SW 1271 (cell line): ENCODE data around the gene CEP112.

Source experiments
- DNase-seq, 2 experiments: peaks; one replicate each; lab custom pipeline; 2025; lab: John Stamatoyannopoulos, UW

CEP112 gene

DNA sequence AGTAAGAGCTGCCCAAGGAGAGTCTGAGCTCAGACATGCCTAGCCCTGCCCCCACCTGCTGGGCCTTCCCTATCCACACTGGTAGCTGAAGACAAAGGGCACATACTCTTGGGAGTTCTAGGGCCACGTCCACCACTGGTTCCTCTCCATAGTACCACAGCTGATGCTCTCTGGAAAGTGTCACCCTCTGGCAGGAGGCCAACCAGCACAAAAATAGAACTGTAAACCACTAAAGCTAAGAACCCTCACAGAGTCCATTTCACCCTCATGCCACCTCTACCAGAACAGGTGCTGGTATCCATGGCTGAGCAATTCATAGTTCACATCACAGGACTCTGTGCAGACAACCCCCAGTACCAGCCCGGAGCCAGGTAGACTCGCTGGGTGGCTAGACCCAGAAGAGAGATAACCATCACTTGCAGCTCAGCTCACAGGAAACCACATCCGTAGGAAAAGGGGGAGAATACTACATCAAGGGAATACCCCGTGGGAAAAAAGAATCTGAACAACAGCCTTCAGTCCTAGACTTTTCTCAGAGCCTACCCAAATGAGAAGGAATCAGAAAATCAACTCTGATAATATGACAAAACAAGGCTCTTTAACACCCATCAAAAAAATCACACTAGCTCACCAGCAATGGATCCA is 115.3 kb downstream of the CEP112 start:
- DNase-seq = no peak

DNA sequence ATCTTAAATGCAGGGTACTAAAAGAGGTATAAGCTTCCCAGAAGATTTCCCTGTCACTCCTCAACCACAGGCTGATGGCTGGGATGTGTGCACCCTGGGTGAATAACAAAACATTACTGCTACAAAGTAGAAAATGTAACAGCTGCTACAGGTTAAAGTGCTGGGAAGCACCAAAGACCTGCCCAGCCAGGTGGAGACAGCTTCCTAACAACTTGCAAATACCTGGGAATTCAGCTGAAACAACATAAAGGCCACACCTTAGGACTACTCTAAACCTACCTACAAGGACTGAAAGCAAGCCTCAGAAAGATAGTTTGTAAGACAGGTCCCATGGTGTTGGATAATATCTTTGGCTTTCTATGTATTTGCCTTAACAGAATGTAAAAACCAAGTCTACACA is 118.5 kb downstream of the CEP112 start:
- DNase-seq = no peak

DNA sequence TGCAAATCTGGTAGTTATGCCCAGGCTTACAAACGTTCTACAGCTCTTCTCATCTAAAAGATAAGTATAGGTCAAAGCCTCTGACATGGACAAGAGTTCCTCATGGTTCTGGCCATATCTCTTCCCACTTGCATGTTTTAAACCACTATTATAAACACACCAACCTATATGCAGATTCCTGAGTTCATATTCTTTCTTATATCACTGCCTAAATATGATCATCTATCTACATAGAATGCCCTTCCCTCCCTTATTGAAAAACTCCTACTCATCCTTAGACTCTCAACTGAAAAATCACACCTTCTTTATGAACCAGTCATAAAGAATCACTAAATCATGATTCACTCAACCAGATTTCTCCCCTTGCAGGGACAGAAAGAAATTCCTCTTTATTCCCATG is 128.2 kb downstream of the CEP112 start:
- DNase-seq = no peak

DNA sequence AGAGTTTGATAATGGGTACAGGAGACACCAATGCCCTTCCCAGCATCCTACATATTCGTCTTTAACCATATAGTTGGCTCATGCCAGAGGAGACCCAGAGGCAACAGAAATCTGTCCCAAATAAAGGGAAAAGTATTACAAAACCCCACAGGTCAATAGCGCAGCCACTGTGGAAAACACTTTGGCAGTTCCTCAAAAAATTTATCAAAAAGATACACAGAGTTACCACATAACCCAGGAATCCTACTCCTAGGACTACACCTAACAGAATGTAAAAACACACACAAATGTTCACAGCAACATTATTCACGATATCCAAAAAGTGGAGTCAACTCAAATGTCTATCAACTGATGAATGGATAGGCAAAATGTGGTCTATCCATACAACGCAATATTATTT is 135.8 kb downstream of the CEP112 start:
- DNase-seq = no peak

DNA sequence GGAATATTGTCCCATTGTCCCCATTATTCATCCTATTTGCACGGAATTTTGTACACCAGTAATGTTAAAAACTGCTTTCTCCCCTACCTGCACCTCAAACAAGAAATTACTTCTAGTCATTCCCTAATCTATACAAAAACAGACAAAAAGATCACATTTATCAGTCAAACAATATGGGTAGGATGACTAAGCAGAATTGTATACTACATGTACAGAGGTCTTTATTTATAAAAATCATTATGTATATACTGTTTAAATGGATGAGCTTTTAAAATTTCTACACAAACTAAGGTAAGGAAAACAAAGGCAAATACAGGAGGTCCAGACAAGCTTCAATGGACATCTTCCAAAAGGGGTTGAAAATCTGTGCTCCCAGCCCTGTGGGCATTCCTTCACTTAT is 137.7 kb downstream of the CEP112 start:
- DNase-seq = no peak

DNA sequence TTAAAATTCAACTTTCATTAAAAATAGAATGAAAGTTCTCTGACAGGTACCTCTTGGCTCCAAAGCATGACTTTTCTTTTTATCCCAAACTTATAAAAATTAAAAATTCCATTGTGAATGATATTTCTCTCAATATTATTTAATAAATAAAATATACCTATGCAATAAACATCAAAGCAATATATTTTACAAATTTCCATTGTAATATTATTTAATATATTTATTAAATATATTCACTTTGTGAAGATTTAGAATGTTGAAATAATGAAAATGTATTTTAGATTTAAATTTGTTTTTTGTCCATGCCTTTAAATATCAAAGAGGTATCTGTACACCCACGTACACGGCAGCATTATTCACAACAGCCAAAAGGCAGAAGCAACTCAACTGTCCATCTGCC is 147.8 kb downstream of the CEP112 start:
- DNase-seq = no peak

DNA sequence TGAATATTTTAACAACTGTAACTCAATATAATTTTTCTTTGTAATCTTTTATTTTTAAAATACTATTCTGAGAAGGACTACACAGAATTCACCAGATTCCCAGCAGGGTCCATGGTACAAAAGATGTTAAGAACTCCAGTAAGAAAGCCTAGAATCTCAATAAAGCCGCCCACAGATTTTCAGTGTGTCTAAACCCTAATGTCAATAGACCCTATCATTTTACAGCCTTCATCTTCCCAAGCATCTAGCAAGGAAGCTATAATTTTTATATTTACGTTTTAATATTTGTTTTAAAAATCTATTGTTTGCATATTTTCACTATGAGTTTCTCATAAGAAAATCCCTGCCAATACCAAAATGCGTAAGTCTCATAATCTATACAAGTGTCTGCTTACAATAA is 148.5 kb downstream of the CEP112 start:
- no peak for DNase-seq

DNA sequence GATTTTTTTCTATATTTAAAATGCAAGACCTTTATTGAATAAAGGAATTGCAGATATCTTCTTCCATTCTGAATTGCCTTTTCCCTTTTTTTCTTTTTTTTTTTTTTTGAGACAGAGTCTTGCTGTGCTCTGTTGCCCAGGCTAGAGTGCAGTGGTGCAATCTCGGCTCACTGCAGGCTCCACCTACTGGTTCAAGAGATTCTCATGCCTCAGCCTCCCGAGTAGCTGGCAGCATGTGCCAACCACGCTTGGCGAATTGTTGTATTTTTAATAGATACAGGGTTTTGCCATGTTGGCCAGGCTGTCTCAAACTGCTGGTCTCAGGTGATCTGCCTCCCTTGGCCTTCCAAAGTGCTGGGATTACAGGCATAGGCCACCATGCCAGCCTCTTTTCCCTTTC is 151.5 kb downstream of the CEP112 start:
- no peak for DNase-seq

DNA sequence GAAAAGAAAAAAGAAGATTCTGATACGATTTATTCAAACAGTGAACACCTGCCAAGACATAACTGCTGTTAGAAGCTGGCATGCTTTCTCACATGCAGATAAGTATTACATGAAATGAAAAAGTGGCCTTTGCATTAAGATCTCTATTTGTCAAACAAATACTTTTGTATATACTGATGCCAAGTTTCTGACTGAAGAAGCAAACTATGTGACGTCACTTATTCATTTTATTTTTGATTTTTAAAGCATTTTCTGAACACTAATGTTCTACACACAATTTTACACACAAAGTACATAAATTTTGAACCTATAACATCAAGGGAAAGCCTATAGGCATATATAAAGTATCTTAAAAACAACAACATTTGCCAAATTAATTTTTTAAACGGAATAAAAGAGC is 153.8 kb downstream of the CEP112 start:
- DNase-seq = no peak

DNA sequence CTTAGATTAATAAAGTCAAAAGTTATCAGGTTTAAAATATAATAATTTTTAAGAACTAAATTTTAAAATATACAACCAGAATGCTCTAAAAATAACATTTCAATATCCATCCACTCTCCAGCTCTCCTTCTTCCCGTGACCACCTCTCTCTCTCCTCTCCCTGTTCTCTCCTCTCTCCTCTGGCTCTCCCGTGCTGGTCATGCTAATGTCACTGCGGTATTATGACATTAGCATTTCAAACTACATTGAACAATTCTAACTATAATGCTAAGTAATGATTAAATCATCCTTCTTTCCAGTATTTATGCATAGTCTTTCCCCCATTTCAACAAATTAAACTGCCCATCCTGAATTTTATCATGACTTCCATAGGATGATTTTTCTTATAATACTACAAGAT is 154.7 kb downstream of the CEP112 start:
- DNase-seq = no peak

DNA sequence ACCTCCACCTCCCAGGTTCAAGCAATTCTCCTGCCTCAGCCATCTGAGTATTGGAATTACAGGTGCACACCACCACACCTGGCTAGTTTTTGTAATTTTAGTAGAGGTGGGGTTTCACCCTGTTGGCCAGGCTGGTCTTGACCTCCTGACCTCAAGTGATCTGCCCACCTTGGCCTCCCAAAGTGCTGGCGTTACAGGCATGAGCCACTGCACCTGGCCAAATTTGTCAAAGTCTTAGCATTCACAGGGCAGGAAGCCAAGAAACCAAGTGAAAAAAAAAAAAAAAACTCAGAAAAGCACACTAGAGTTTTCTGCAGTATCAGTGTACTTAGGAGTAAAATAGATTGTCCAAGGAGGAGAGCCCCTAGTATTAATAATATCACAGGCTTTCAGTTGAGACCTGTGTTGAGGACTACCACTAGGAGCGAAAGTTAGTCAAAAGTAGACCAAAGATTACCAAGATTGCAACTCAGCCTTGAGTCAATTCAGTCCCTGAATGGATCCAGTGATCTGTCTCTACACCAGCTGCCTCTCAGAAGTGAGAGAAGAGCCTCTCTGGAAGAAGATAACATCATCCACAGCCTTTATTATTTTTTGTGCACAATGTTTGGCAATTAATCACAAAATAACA is 159.7 kb downstream of the CEP112 start:
- DNase-seq = no peak

DNA sequence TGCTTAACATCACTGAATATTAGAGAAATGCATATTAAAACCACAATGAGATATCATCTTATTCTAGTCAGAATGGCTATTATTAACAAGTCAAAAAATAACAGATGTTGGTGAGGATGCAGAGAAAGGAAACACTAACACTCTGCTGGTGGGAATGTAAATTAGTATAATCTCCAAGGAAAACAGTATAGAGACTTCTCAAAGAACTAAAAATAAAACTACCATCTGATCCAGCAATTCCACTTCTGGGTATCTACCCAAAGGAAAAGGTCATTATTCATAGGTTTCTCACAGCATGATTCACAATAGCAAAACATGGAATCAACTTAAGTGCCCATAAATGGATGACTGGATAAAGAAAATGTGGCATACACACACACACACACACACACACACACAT is 166.4 kb downstream of the CEP112 start:
- no peak for DNase-seq

DNA sequence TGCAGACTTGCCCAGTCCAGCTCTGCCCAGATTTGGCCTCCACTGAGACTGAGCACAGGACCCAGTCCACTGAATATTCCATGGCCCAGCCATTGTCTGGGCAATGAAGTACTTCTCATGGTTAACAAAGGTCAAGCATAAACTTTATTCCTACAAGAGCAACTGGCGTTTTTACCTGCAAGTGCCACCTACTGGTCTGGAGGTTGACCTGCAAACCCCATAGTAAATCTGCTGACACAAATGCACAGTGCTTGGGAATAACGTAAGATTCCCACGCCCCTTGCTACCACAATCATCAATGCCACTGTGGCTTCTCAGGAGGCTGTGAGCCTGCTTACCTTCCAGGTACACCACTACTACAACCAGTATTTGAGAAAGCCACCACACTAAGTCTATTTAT is 170.2 kb downstream of the CEP112 start:
- no peak for DNase-seq

DNA sequence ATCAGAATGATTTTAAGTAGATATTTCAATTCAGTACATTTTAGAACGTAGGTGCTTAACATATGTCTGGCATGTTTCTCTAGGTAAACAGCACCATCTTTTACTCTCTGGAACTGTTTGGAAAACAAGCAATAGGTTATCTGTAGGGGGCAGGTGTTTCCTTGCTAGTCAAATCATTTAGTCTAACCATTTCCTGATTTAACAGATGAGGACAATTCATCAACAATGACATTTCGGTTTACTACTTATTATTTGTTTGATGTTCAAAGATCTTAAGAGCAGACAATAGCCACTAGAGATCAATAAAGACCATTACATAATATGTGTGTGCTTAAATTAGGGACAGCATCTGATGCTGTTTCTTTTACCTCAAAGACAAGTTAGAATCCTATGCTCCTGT is 173.1 kb downstream of the CEP112 start:
- no peak for DNase-seq

DNA sequence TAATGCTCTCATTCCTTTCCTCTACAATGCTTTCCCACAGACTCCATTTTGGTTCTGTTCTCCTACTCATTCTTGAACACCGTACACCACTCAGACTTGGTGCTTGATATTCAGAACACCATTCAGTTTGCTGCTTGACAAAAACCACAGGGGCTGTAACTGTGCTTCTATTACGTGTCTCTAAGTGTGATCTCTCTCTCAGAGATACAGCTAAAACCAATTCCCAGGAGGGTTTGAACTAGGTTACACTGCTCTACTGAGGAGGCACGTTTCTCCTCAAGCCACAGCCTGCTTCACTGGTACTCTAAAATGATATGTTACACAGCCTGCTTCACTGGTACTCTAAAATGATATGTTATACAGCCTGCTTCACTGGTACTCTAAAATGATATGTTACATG is 175.7 kb downstream of the CEP112 start:
- DNase-seq = no peak

DNA sequence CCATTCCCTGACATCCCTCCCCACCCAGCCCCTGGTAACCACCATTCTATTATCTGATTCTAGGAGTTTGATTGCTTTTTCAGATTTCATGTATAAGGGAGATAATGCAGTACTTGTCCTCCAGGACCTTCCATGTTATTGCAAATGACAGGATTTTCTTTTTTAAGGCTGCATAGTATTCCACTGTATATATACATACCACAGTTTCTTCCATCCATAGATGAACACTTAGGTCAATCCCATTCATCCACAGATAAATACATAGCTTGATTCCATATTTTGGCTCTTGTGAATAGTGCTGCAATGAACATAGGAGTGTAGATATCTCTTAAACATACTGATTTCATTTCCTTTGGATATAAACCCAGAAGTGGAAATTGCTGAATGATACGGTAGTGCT is 183.3 kb downstream of the CEP112 start:
- DNase-seq = no peak

DNA sequence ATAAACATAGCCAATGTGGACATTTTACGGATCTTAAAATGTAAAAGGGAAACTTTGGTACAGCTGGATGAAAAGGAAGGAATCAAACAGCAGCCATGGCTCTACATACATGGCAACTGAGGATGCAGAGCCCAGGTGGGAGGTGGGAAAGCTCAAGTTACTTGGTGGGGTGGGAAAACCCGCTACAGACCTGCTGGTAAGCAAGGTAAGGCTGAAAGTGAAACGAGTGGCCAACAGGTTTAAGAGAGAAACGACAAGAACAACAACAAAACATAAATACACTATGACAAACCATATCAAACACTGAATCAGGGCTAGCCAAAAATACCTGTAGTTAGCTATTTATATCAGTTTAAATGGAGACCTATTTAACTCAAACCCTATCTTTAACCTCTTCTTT is 185.3 kb downstream of the CEP112 start:
- DNase-seq = no peak

DNA sequence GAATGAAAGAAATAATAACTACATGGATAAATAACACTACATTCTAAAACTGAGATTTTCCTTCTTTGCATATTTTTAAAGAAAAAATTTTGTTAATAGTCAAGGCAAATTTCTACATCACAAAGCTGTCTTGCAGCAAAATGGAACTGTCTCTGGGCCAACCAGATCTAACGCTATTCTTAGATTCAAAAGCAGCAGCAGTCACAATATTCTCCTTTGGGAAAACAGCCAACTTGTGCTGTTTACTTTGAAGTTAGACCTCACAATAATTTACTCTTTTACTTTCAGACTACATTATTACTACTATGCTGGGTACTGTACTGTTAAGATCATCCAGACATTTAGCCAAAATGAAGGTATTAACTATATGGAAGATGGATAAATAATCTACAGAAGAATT is 189.1 kb downstream of the CEP112 start:
- no peak for DNase-seq

DNA sequence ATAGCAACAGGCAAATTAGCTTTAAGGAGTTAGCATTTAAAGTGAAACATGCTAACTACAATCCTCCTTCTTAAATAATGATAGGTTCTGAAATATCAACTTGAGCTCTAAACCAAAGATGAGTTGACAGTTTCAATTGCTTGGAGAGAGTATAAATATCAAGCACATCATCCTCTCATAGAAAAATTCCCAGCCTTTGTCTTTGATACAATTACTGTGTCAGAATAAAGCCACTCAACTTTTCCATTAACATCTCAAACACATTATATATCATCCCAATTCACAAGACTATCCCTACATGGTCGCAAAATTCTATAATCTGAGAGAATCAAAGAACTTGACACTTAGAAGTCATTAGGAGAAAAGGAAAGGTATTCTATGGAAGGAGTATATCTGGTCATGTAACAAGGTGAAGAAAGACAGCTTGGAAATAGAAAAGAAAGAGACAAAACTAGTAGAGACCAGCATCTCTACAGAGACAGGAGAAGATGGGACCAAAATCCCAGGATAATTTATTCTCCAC is 189.8 kb downstream of the CEP112 start:
- no peak for DNase-seq

DNA sequence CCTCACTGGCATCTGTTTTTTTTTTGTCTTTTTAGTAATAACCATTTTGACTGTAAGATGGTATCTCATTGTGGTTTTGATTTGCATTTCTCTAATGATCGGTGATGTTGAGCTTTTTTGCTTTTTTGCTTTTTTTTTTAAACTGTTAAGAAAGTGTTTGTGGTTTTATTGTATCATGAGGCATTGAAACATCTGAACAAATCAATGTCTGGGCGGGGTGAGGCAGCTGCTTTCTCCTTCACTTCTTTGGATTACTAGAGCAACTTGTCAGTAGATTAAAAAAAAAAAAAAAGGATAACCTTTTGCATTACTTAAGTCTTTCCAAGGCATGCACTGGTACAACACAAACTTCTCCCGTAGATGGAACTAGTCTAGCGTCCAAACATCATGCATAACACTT is 191.7 kb downstream of the CEP112 start:
- DNase-seq = no peak

DNA sequence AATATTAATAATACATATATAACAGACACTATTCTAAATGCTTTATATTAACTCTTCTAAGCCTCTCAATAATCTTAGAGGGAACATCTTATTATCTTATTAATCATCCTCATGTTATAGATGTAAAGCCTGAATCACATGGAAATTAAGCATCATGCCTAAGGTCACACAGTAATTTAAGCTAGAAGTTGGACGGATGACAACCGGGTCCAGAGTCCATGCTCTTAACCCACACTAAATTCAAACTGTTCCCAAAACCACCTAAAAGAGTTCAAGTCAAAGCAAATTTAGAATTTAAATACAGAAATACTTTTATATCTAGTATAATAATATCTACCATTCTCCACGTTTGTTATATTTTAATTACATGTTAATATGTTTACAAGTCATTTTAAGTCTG is 193.3 kb downstream of the CEP112 start:
- DNase-seq = no peak

DNA sequence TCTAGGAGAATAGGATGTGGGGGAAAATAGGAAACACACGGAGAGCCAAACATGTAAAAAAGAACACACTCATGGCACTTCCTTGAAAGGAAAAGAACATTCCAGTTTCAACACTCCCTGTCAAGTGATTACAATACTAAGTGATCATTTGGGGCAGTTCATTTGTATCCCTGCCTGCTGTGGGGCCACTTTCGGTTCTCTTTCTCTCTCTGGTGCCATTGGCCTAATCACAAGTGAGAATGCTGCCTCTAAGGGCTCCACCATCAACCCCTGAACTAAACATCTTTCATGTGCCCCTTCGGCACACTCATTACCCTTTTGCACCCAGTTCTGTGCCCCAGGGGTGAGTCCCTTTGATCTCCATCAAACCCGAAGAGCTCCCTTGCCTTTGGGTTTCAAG is 197.3 kb downstream of the CEP112 start:
- no peak for DNase-seq

DNA sequence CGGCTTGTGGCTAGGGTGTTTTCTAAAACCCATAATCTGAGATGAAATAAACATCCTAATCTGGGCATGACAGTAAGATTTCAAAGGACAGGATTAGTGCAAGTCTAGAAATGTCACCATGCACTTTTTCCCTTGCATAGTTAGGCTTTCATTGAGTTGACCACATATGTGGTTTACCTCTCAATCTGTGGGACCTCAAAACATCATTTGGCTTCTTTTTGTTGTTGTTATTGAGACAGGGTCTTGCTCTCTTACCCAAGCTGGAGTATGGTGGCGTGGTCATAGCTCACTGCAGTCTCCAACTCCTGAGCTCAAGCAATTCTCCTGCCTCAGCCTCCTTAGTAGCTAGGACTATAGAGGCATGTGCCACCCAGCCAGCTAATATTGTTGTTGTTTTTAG is 197.8 kb downstream of the CEP112 start:
- no peak for DNase-seq

DNA sequence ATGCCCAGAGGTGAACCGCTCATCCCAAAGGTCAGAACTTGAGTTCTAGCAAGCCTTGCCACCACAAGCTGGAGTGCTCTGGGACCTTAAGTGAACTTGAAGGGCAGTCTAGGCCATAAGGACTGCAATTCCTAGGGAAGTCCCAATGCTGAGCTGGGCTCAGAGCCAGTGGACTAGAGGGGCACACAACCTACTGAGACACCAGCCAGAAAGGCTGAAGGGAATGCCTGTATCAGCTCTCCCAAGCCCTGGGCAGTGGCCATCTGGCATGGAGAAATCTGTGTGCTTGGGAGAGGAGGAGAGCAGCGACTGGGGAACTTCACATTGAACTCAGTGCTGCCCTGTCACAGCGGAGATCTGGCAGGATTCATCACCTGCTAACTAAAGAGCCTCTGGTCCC is 201.3 kb downstream of the CEP112 start:
- no peak for DNase-seq
